Aortic smooth muscle cell (primary cell): ENCODE results near the gene KCTD16. TPM values are rescaled to one million over a fixed set of nuclear protein-coding genes. Genes with fewer than 3 reads are reported as not detected.

ENCODE experiments used
- total RNA-seq: library from RNA; depleted of rRNA; stranded (reverse); fragments of >200 nt; gene quantifications from 2 replicates; pipeline ENCODE4 v1.2.3, GENCODE V29; 2014

The KCTD16 gene
- 1.7 and 2.7 TPM in 2 replicates for total RNA-seq

DNA sequence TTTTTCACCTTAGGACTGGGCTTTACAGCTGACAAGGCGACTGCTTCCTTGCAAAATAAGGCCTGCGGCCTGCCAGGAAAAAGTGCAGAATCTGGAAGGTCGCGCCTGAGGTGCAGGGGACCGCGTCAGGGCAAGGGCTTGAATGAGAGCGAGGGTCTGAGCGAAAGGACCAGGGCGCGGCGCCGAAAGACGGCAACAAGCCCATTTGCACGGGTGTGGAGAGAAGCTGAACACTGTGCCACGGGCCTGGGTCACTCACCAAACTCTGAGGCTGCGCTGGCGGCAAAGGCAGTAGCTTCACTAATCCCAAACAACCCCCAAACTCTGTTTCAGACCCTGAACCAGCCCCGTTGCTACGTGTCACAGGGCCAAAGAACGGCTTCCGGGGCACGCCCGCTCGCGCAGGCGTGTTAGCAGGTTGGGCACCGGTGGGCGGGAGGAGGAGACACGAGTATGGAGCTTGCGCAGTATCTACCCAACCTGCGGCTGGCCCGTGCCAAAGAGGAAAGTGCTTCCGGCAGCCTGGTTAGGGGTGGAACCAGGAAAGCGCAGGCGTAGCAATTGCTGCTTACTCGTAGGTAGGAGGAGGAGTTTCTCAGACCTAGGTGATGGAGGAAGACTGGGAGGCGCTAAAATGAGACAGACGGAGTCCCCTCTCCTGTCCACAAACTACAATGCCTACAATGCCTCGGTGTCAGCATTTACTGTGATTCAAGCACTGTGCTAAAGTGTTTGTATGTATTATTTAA is at the start of gene KCTD16, which contains the start of gene YIPF5:
TSS of gene KCTD16 (plus strand) at position 598 of the 749 bp plus-strand sequence.
TSS of gene YIPF5 (minus strand) at position 384 of the 749 bp plus-strand sequence. CDS start 704 bp downstream, outside the sequence.

Other genes with a start within 250 kb of the KCTD16 start
- 93.4 and 117 TPM in 2 replicates for gene YIPF5, start 214 bp upstream of the KCTD16 start, total RNA-seq